ENCODE data around the gene EIF2A. TPM values are rescaled to one million over a fixed set of nuclear protein-coding genes. Genes with fewer than 3 reads are reported as not detected.

The EIF2A gene
- total and polyA plus RNA-seq, 9 of the 15 experiments (the other 6 are each of a cell fraction or from before 2014, with no cell fraction given) = 106 to 192 (median 168) TPM

GRCh38 chr3:150603153-150603979 is 56.8 kb downstream of the EIF2A start, which contains the start of gene SELENOT (continued):
- TF ChIP-seq STAT6 (CRISPR knock-in tag; IDR thresholded peaks at IDR 0.05) (peak; percentile 83; the same call in 1 of the 2 replicates), NFIC (IDR thresholded peaks at IDR 0.05) (peak; percentile 77), MEF2D (tag; conservative IDR thresholded peaks at IDR 0.05; ENCODE audit: low read depth) (no peak), LCOR (CRISPR knock-in tag; IDR thresholded peaks at IDR 0.05) (peak; percentile 84; the same call in 1 of the 2 replicates), U2AF1 (optimal IDR thresholded peaks at IDR 0.05; ENCODE audit: low read depth, low read length) (peak; percentile 88), MAZ (CRISPR knock-in tag; conservative IDR thresholded peaks at IDR 0.05 in 1 of 2, IDR thresholded peaks at IDR 0.05 in 1 of 2) (peak in 1 of 2 experiments; percentile 73; a peak in 2 of 4 replicates), KDM5B (IDR thresholded peaks at IDR 0.05; ENCODE audit: insufficient replicate concordance, low read depth, low read length) (peak; percentile 90), NFIX (CRISPR knock-in tag; IDR thresholded peaks at IDR 0.05; ENCODE audit: low read depth) (no peak), CHD1 (IDR thresholded peaks at IDR 0.05; ENCODE audit: low read length) (peak; percentile 100), HCFC1 (IDR thresholded peaks at IDR 0.05; ENCODE audit: low read depth, low read length) (0 out of 2 replicates have a peak, but pooled peaks have one; percentile 28), TBP (optimal IDR thresholded peaks at IDR 0.05; ENCODE audit: low read depth, low read length) (peak; percentile 94), ZNF239 (CRISPR knock-in tag; IDR thresholded peaks at IDR 0.05) (no peak), TAF1 (IDR thresholded peaks at IDR 0.05; ENCODE audit: control insufficient read depth, extremely low read depth, insufficient read depth, low read length, severe bottlenecking) (peak; percentile 98), ZNF280B (CRISPR knock-in tag; IDR thresholded peaks at IDR 0.05) (no peak), CTBP1 (IDR thresholded peaks at IDR 0.05; ENCODE audit: borderline replicate concordance) (peak; percentile 22; the same call in 1 of the 2 replicates), KDM1A (IDR thresholded peaks at IDR 0.05) (peak; percentile 35 to 66; a peak in 1 of 4 replicates)
